K562 (cell line): ENCODE measurements around the gene NUP62. TPM values are rescaled to one million over a fixed set of nuclear protein-coding genes. Genes with fewer than 3 reads are reported as not detected.
A peak's percentile ranks its signal among the peaks of the same experiment; 100 is the strongest.

ENCODE experiments used
- C11orf30 ChIP-seq: fragments of 450-650 bp; IDR thresholded peaks from 2 replicates; pipeline ENCODE4 v1.6.1; 2016; ENCODE audit warnings: low read depth, mild to moderate bottlenecking
- CREB1 ChIP-seq, 2 experiments: sonication (generic) in 1 of 2; formaldehyde crosslinking in 1 of 2; IDR thresholded peaks; 2 replicates each; pipeline versions ENCODE4 v1.6.1 to v1.8.0; 2012 to 2022; ENCODE audit warnings: inconsistent platforms in 1 of 2, mild to moderate bottlenecking in 1 of 2, missing genetic modification reagents in 1 of 2, moderate library complexity in 1 of 2
- FIP1L1 ChIP-seq: fragments of 200-400 bp; formaldehyde crosslinking; IDR thresholded peaks from 2 replicates; pipeline ENCODE4 v1.6.1; 2018; ENCODE audit warnings: mild to moderate bottlenecking, low read depth, low read length; ENCODE audit not compliant: poor library complexity, severe bottlenecking
- FOXM1 ChIP-seq, 2 experiments: fragments of 450-650 bp in 1 of 2; sonication (generic) in 1 of 2; formaldehyde crosslinking in 1 of 2; IDR thresholded peaks; 2 replicates each; pipeline versions ENCODE4 v1.6.1 to v1.9.0; 2017 to 2022; ENCODE audit warnings: low read depth in 2 of 2, mild to moderate bottlenecking in 2 of 2, missing genetic modification reagents in 1 of 2, moderate library complexity in 1 of 2
- GABPB2 ChIP-seq: fragments of 250-450 bp; sonication (Bioruptor Pico); conservative IDR thresholded peaks from 2 replicates; pipeline ENCODE4 v1.5.1; 2021; ENCODE audit warnings: mild to moderate bottlenecking
- HLTF ChIP-seq: fragments of 450-650 bp; IDR thresholded peaks from 2 replicates; pipeline ENCODE4 v1.6.1; 2016
- MAZ ChIP-seq, 2 experiments: fragments of 450-650 bp in 1 of 2; sonication (generic) in 1 of 2; formaldehyde crosslinking; IDR thresholded peaks in 1 of 2; conservative IDR thresholded peaks in 1 of 2; 2 replicates each; pipeline versions ENCODE4 v1.4.0 to v1.5.0; 2020; ENCODE audit warnings: mild to moderate bottlenecking in 1 of 2, missing genetic modification reagents in 1 of 2
- MBD2 ChIP-seq: sonication (generic); IDR thresholded peaks from 2 replicates; pipeline ENCODE4 v1.6.1; 2016; ENCODE audit warnings: low read depth, borderline replicate concordance
- MECOM ChIP-seq: fragments of 250-450 bp; sonication (Bioruptor Pico); IDR thresholded peaks from 2 replicates; pipeline ENCODE4 v1.8.0; 2022; ENCODE audit warnings: inconsistent platforms
- NR1H2 ChIP-seq: sonication (generic); formaldehyde crosslinking; IDR thresholded peaks from 2 replicates; pipeline ENCODE4 v1.4.0; 2020; ENCODE audit warnings: mild to moderate bottlenecking, missing genetic modification reagents
- PHB2 ChIP-seq: fragments of 450-650 bp; IDR thresholded peaks from 2 replicates; pipeline ENCODE4 v1.6.1; 2017; ENCODE audit warnings: low read depth
- RBM22 ChIP-seq: fragments of 200-400 bp; formaldehyde crosslinking; IDR thresholded peaks from 2 replicates; pipeline ENCODE4 v1.6.1; 2018; ENCODE audit warnings: low read length, low read depth; ENCODE audit not compliant: poor library complexity, severe bottlenecking
- RBM34 ChIP-seq: fragments of 200-400 bp; formaldehyde crosslinking; IDR thresholded peaks from 2 replicates; pipeline ENCODE4 v1.6.1; 2018; ENCODE audit warnings: low read length, borderline replicate concordance; ENCODE audit not compliant: insufficient read depth
- RFX7 ChIP-seq: fragments of 250-450 bp; sonication (Bioruptor Pico); IDR thresholded peaks from 2 replicates; pipeline ENCODE4 v1.5.1; 2021; ENCODE audit warnings: mild to moderate bottlenecking
- SAFB2 ChIP-seq: fragments of 200-400 bp; formaldehyde crosslinking; IDR thresholded peaks from 2 replicates; pipeline ENCODE4 v1.6.1; 2018; ENCODE audit warnings: borderline replicate concordance, low read length, low read depth, moderate library complexity; ENCODE audit not compliant: severe bottlenecking
- SUPT5H ChIP-seq: fragments of 450-650 bp; IDR thresholded peaks from 2 replicates; pipeline ENCODE4 v1.6.1; 2016
- YBX1 ChIP-seq: fragments of 450-650 bp; IDR thresholded peaks from 2 replicates; pipeline ENCODE4 v1.7.1; 2016; ENCODE audit warnings: mild to moderate bottlenecking
- ZNF347 ChIP-seq: fragments of 450-650 bp; formaldehyde crosslinking; IDR thresholded peaks from 2 replicates; pipeline ENCODE4 v1.4.0; 2020; ENCODE audit warnings: low read depth, mild to moderate bottlenecking, moderate library complexity
- ZNF696 ChIP-seq: fragments of 250-450 bp; sonication (Bioruptor Pico); conservative IDR thresholded peaks from 2 replicates; pipeline ENCODE4 v1.4.0; 2020; ENCODE audit warnings: mild to moderate bottlenecking, moderate library complexity
- ZNF79 ChIP-seq: fragments of 250-450 bp; sonication (Bioruptor Pico); IDR thresholded peaks from 2 replicates; pipeline ENCODE4 v1.4.0; 2020; ENCODE audit warnings: low read depth, mild to moderate bottlenecking, moderate library complexity
- polyA plus RNA-seq, 8 experiments: library from polyadenylated mRNA; depleted of rRNA in 4 of 8; stranded (reverse) in 5 of 8; unstranded in 3 of 8; fragments of >200 nt; fragmentation: Nextera tagmentation in 2 of 8; fragmentation: Illumina TruSeq in 1 of 8; extraction: Ambion mirVana in 2 of 8; extraction: Trizol in 1 of 8; gene quantifications; 2 replicates each; pipeline versions ENCODE4 v1.2.1 to v1.2.3, GENCODE V29; 2011 to 2014; ENCODE audit warnings: inconsistent platforms in 1 of 8, missing spikeins in 1 of 8
- total RNA-seq, 7 experiments: library from RNA; depleted of rRNA in 6 of 7; stranded (reverse); fragments of >200 nt in 6 of 7; fragmentation: Illumina TruSeq in 2 of 7; extraction: Trizol in 2 of 7; gene quantifications; 2 replicates each; pipeline versions ENCODE4 v1.2.1 to v1.2.3, GENCODE V29; 2011 to 2021; ENCODE audit warnings: low replicate concordance in 1 of 7
- TF ChIP-seq, protein P1 (sequence below), 2 experiments: IDR thresholded peaks; 2 replicates each; pipeline ENCODE4 v1.6.1; 2011; ENCODE audit warnings: borderline replicate concordance in 1 of 2, control low read depth in 1 of 2, low read depth in 1 of 2, low read length in 1 of 2, mild to moderate bottlenecking in 1 of 2, mixed read lengths in 1 of 2, moderate library complexity in 1 of 2; ENCODE audit not compliant: insufficient read depth in 1 of 2, insufficient read length in 1 of 2, poor library complexity in 1 of 2, severe bottlenecking in 1 of 2; ENCODE audit errors: extremely low read depth in 1 of 2
- TF ChIP-seq, protein P2 (sequence below), 2 experiments: fragments of 200-800 bp in 1 of 2; sonication (Bioruptor generic) in 1 of 2; sonication (generic) in 1 of 2; formaldehyde crosslinking in 1 of 2; IDR thresholded peaks in 1 of 2; conservative IDR thresholded peaks in 1 of 2; 2 replicates each; pipeline versions ENCODE4 v1.5.0 to v1.6.1; 2016 to 2020; ENCODE audit warnings: missing compliant biosample characterization in 1 of 2, missing genetic modification characterization in 1 of 2, missing genetic modification reagents in 1 of 2
- TF ChIP-seq, protein P3 (sequence below): sonication (generic); formaldehyde crosslinking; IDR thresholded peaks from 2 replicates; pipeline ENCODE4 v1.8.1; 2023; ENCODE audit warnings: mild to moderate bottlenecking, missing genetic modification reagents

Gene NUP62
- total and polyA plus RNA-seq, 9 of the 15 experiments (the other 6 are each of a cell fraction or from before 2014, with no cell fraction given), result 16.9 to 109 (median 66.0) TPM

DNA sequence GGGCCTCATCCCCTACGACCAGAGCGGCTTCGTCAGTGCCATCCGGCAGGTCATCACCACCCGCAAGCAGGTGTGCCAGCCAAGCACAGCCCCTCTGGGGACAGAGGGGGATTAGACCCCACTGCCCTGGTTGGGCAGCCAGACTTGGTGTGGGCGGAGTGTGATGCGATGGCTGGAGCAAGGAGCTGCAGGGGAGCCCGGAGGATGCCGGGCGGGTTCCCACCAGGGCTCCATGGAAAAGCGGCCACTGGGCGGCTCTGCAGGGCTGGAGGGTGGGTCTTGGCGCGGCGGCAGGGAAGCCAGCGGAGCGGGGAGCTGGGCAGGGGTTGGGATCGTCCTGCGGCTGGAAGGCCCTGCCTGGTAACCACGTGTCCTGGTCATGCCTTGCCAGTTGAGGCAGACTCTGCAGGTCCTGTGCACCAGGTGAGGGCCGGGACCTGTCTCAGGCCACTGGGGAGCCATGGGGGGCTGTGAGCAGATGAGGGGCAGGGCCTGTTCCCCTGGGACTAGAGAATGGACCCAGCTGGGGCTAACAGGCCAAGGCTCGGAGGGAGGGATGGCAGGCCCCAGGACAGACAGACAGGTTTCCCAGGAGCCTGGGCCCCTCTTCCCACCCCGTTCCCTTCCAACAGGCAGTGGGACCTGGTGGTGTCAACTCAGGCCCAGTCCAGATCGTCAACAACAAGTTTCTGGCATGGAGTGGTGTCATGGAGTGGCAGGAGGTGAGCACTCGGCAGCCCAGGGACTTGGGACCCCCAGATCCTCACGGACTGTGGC lies 72.1 kb downstream of the NUP62 start (continued):
- TF ChIP-seq PHB2 (no peak), RBM22 (peak; percentile 40), SAFB2 (no peak), C11orf30 (no peak), ZNF79 (CRISPR knock-in tag) (no peak), NR1H2 (CRISPR knock-in tag) (no peak), SUPT5H (peak; percentile 49; the same call in 1 of the 2 replicates), MBD2 (0 out of 2 replicates have a peak, but pooled peaks have one; percentile 5), MAZ (CRISPR knock-in tag; conservative IDR thresholded peaks at IDR 0.05 in 1 of 2, IDR thresholded peaks at IDR 0.05 in 1 of 2) (no peak), RBM34 (no peak), CREB1 (IDR thresholded peaks at IDR 0.05) (0 out of 2 replicates have a peak, but pooled peaks have one; percentile 18), CREB1 (CRISPR knock-in tag; IDR thresholded peaks at IDR 0.05) (no peak), FIP1L1 (peak; percentile 46), ZNF347 (CRISPR knock-in tag) (no peak), RFX7 (no peak), GABPB2 (CRISPR knock-in tag) (no peak), ZNF696 (no peak), MECOM (CRISPR knock-in tag) (no peak), HLTF (peak; percentile 83), FOXM1 (IDR thresholded peaks at IDR 0.05; ENCODE audit: low read depth) (no peak), FOXM1 (CRISPR knock-in tag; IDR thresholded peaks at IDR 0.05; ENCODE audit: low read depth) (no peak), YBX1 (no peak)
- TF ChIP-seq, protein P1, sequence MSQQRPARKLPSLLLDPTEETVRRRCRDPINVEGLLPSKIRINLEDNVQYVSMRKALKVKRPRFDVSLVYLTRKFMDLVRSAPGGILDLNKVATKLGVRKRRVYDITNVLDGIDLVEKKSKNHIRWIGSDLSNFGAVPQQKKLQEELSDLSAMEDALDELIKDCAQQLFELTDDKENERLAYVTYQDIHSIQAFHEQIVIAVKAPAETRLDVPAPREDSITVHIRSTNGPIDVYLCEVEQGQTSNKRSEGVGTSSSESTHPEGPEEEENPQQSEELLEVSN (IDR thresholded peaks at IDR 0.05; ENCODE audit: borderline replicate concordance in 1 of 2, extremely low read depth in 1 of 2, insufficient read depth in 1 of 2, insufficient read length in 1 of 2, low read depth in 1 of 2, low read length in 1 of 2, poor library complexity in 1 of 2, severe bottlenecking in 1 of 2), result no peak
- TF ChIP-seq, protein P2, sequence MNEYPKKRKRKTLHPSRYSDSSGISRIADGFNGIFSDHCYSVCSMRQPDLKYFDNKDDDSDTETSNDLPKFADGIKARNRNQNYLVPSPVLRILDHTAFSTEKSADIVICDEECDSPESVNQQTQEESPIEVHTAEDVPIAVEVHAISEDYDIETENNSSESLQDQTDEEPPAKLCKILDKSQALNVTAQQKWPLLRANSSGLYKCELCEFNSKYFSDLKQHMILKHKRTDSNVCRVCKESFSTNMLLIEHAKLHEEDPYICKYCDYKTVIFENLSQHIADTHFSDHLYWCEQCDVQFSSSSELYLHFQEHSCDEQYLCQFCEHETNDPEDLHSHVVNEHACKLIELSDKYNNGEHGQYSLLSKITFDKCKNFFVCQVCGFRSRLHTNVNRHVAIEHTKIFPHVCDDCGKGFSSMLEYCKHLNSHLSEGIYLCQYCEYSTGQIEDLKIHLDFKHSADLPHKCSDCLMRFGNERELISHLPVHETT (CRISPR knock-in tag; conservative IDR thresholded peaks at IDR 0.05 in 1 of 2, IDR thresholded peaks at IDR 0.05 in 1 of 2), result no peak
- TF ChIP-seq, protein P3, sequence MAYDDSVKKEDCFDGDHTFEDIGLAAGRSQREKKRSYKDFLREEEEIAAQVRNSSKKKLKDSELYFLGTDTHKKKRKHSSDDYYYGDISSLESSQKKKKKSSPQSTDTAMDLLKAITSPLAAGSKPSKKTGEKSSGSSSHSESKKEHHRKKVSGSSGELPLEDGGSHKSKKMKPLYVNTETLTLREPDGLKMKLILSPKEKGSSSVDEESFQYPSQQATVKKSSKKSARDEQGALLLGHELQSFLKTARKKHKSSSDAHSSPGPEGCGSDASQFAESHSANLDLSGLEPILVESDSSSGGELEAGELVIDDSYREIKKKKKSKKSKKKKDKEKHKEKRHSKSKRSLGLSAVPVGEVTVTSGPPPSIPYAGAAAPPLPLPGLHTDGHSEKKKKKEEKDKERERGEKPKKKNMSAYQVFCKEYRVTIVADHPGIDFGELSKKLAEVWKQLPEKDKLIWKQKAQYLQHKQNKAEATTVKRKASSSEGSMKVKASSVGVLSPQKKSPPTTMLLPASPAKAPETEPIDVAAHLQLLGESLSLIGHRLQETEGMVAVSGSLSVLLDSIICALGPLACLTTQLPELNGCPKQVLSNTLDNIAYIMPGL (CRISPR knock-in tag), result no peak
